DND-41 (cell line): ENCODE measurements around the gene DDIT4.
"Not testable (repeated sequence)": the region's sequence is repeated elsewhere in the genome, so short reads cannot be mapped to it uniquely, and the experiment has no call there.

Experiments used
- CTCF ChIP-seq: IDR thresholded peaks from 2 replicates; pipeline ENCODE4 v1.5.1; 2012; ENCODE audit warnings: borderline replicate concordance, low read length, moderate library complexity, mild to moderate bottlenecking; ENCODE audit not compliant: poor library complexity, severe bottlenecking; ENCODE audit errors: extremely low read depth
- EZH2 ChIP-seq: IDR thresholded peaks from 3 replicates; pipeline ENCODE4 v1.6.1; 2012; ENCODE audit warnings: borderline replicate concordance, low read depth, mild to moderate bottlenecking, moderate library complexity, low read length, inconsistent platforms; ENCODE audit not compliant: severe bottlenecking

- not testable (repeated sequence) for TF ChIP-seq CTCF, EZH2
Observed at GRCh38 chr10:72296829-72297280, 23.1 kb downstream of the DDIT4 start.
